Esophagus (tissue), 2 donors: Measurements from ENCODE around the gene INSYN2A. TPM values are rescaled to one million over a fixed set of nuclear protein-coding genes. Genes with fewer than 3 reads are reported as not detected.

ENCODE experiments used
- H3K27ac ChIP-seq, 2 donors: one replicate each; pipeline ENCODE4 v1.5.1; 2013; ENCODE audit warnings: low read depth in 2 of 2, mild to moderate bottlenecking in 2 of 2, inconsistent platforms in 1 of 2, low read length in 1 of 2, moderate library complexity in 1 of 2
- H3K27me3 ChIP-seq, 2 donors: one replicate each; pipeline ENCODE4 v1.6.1; 2013; ENCODE audit warnings: low read length in 2 of 2, control low read depth in 1 of 2, mild to moderate bottlenecking in 1 of 2; ENCODE audit not compliant: insufficient read depth in 2 of 2, control insufficient read depth in 1 of 2
- H3K36me3 ChIP-seq, 2 donors: one replicate each; pipeline ENCODE4 v1.6.1; 2013; ENCODE audit warnings: low read length in 1 of 2; ENCODE audit not compliant: control insufficient read depth in 2 of 2, insufficient read depth in 2 of 2
- H3K4me1 ChIP-seq, 2 donors: one replicate each; pipeline ENCODE4 v1.6.1; 2013; ENCODE audit warnings: low read length in 1 of 2; ENCODE audit not compliant: control insufficient read depth in 2 of 2, insufficient read depth in 2 of 2
- H3K4me3 ChIP-seq, 2 donors: one replicate each; pipeline ENCODE4 v1.5.1; 2013; ENCODE audit warnings: low read length in 2 of 2, mild to moderate bottlenecking in 2 of 2, low read depth in 1 of 2, moderate library complexity in 1 of 2
- H3K9me3 ChIP-seq, 2 donors: one replicate each; pipeline ENCODE4 v1.6.1; 2013; ENCODE audit warnings: mild to moderate bottlenecking in 2 of 2, low read depth in 1 of 2, low read length in 1 of 2, moderate library complexity in 1 of 2; ENCODE audit not compliant: control insufficient read depth in 2 of 2, insufficient read depth in 1 of 2
- WGBS, 2 donors: extraction: QIAGEN DNeasy Blood & Tissue Kit; methylation state at CpG; one replicate each; pipeline ENCODE4 v1.1.7; 2013; 5-methylcytosine and 5-hydroxymethylcytosine counted together
- polyA plus RNA-seq, 2 donors: library from polyadenylated mRNA; stranded (reverse); fragments of 200-250 nt; gene quantifications; one replicate each; pipeline ENCODE4 v1.2.3, GENCODE V29; 2013
- donor health status: healthy with polysubstance abuse.
- donor health status: Bipolar disorder and iron deficiency.

The INSYN2A gene
- polyA plus RNA-seq, 2 donors: not detected

GRCh38 chr10:127149501-127150081, 46.8 kb downstream of the INSYN2A start:
- Histone ChIP-seq H3K4me3 (no peak overlapping the region), H3K27ac (no peak overlapping the region)
- 76 to 81% methylated on average over 7 of the region's 7 CpGs for WGBS, 2 donors

GRCh38 chr10:127148933-127149220, 47.5 kb downstream of the INSYN2A start:
- H3K36me3 ChIP-seq: peaks cover 0 to 3% of the 10 kb centered on the region in 2 donors
- H3K9me3 ChIP-seq: no peaks in the 10 kb centered on the region
- WGBS, 2 donors: 58 to 72% methylated on average over 2 of the region's 2 CpGs
- H3K27ac ChIP-seq: no peak overlapping the region
- H3K27me3 ChIP-seq: no peaks in the 10 kb centered on the region
- H3K4me1 ChIP-seq: no peaks in the 10 kb centered on the region
- H3K4me3 ChIP-seq: no peak overlapping the region

More at GRCh38 chr10:127149501-127150081, 46.8 kb downstream of the INSYN2A start:
- H3K36me3 ChIP-seq: no peaks in the 10 kb centered on the region
- H3K9me3 ChIP-seq: no peaks in the 10 kb centered on the region
- H3K27me3 ChIP-seq: no peaks in the 10 kb centered on the region
- H3K4me1 ChIP-seq: no peaks in the 10 kb centered on the region

- 62 to 65% methylated on average over 15 of the region's 15 CpGs for WGBS, 2 donors
- H3K36me3 ChIP-seq: peaks cover 0 to 4% of the 10 kb centered on the region in 2 donors
- no peaks in the 10 kb centered on the region for H3K27me3 ChIP-seq
- no peak overlapping the region for H3K27ac ChIP-seq
- no peak overlapping the region for H3K4me3 ChIP-seq
- H3K9me3 ChIP-seq: no peaks in the 10 kb centered on the region
- H3K4me1 ChIP-seq: no peaks in the 10 kb centered on the region
Measured at GRCh38 chr10:127148066-127148932, 48.1 kb downstream of the INSYN2A start.

GRCh38 chr10:127146661-127147060, 49.7 kb downstream of the INSYN2A start:
- Histone ChIP-seq H3K4me3 (no peak overlapping the region), H3K4me1 (no peaks in the 10 kb centered on the region), H3K27ac (no peak overlapping the region), H3K27me3 (no peaks in the 10 kb centered on the region), H3K36me3 (peaks cover 0 to 4% of the 10 kb centered on the region in 2 donors), H3K9me3 (no peaks in the 10 kb centered on the region)
- WGBS, 2 donors: 89 to 92% methylated on average over 9 of the region's 9 CpGs
